Body of pancreas (tissue), 4 donors: Measurements from ENCODE around the gene NME3. TPM values are rescaled to one million over a fixed set of nuclear protein-coding genes. Genes with fewer than 3 reads are reported as not detected.

ENCODE experiments used
- ATAC-seq: fragments of 150-250 bp; one replicate; pipeline ENCODE4 v1.9.1; 2016
- DNase-seq, 4 donors: peaks; one replicate each; pipeline ENCODE4 v3.0.0-alpha.2; 2019
- H3K27ac ChIP-seq, 4 donors: fragments of 200-600 bp; sonication (generic); 1 replicate in 3 of 4; 2 replicates in 1 of 4; pipeline versions ENCODE4 v1.5.1 to v1.6.1; 2016 to 2019; ENCODE audit warnings: mild to moderate bottlenecking in 1 of 4, mixed read lengths in 1 of 4, moderate library complexity in 1 of 4
- H3K27me3 ChIP-seq, 2 donors: fragments of 200-600 bp; sonication (generic); one replicate each; pipeline ENCODE4 v1.6.0; 2016; ENCODE audit warnings: mild to moderate bottlenecking in 1 of 2
- H3K36me3 ChIP-seq, 2 donors: fragments of 200-600 bp; sonication (generic); replicated peaks in 1 of 2; 2 replicates each; pipeline ENCODE4 v1.5.1; 2016; ENCODE audit warnings: low read depth in 2 of 2; ENCODE audit not compliant: insufficient read depth in 1 of 2
- H3K4me1 ChIP-seq: fragments of 200-600 bp; sonication (generic); one replicate; pipeline ENCODE4 v1.6.0; 2016
- H3K4me3 ChIP-seq, 2 donors: fragments of 200-600 bp; sonication (generic); 1 replicate in 1 of 2; 2 replicates in 1 of 2; pipeline ENCODE4 v1.5.1; 2016 to 2019
- H3K9me3 ChIP-seq, 3 donors: fragments of 200-600 bp; sonication (generic); 1 replicate in 2 of 3; 2 replicates in 1 of 3; pipeline ENCODE4 v1.5.1; 2016
- CTCF ChIP-seq, 7 experiments: fragments of 450-650 bp in 4 of 7; fragments of 200-600 bp in 3 of 7; sonication (generic) in 3 of 7; IDR thresholded peaks; one replicate each; pipeline ENCODE4 v1.5.1; 2016 to 2019; ENCODE audit warnings: antibody characterized with exemption in 7 of 7
- POLR2A ChIP-seq, 3 donors: fragments of 450-650 bp; IDR thresholded peaks; one replicate each; pipeline ENCODE4 v1.6.1; 2016; ENCODE audit warnings: antibody characterized with exemption in 3 of 3, mild to moderate bottlenecking in 2 of 3
- WGBS, 2 donors: methylation state at CpG; one replicate each; pipeline ENCODE4 v1.1.5; 2017; 5-methylcytosine and 5-hydroxymethylcytosine counted together
- intact Hi-C: fragments of 100-400 bp; cut with DNase I; formaldehyde crosslinking; loops from one replicate; pipeline ENCODE4 v1.15.1; 2023
- total RNA-seq, 2 donors: library from RNA; depleted of rRNA; stranded (reverse); fragments of >200 nt; gene quantifications; one replicate each; pipeline ENCODE4 v1.1.0, GENCODE V29; 2016

Gene NME3
- total RNA-seq, 2 donors from 2014 or later = 62.8 to 113 TPM

DNA sequence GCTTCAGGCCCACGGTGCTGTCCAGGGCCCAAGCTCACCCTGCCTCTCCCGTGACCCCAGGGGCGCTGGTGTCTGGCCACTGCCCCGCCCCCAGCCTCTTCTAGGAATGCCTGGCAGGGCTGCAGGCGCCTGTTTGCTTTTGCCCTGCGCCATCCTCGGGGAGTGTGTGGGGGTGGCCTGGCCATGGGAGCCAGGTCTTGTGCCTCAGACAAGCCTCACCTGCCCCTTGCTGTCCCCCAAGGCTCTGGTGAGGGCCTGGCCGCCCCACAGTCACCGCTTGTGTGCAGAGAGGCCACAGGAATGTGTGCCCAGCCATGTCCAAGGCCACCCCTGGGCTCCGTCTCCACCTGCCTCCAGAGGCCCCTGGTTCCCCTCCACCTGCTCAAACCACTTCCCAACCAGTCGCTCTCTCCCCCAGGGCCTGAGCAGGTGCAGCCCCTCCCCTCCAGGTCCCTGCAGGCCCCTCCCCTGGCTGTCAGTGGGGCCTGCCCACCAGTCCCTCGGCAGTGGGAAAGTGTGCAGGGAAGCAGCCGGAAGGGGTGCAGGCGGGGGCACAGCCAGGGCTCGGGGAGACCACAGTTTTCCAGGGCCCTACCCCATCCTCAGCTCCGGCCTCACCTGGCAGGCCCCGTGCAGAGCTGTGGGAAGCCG lies 23.0 kb upstream of the NME3 start:
- WGBS, 2 donors = 13 to 22% methylated on average over 4 to 18 of the region's 18 CpGs
- TF ChIP-seq POLR2A (IDR thresholded peaks at IDR 0.05) (peak in 2 of 3 donors; percentile 41 to 53), CTCF (IDR thresholded peaks at IDR 0.05) (no peak)
- Histone ChIP-seq H3K36me3 (no peaks in the 10 kb centered on the region), H3K4me3 (no peak overlapping the region), H3K9me3 (no peaks in the 10 kb centered on the region), H3K27me3 (no peaks in the 10 kb centered on the region), H3K4me1 (peaks cover 27% of the 10 kb centered on the region), H3K27ac (peak overlapping the region; percentile 47 to 83 (median 72))
- DNase-seq (peak; percentile 49 to 68 (median 59)), ATAC-seq (peak; percentile 70)
- intact Hi-C loops = no loop called here

GRCh38 chr16:1793578-1794220 lies 22.4 kb upstream of the NME3 start, which contains the start of gene IGFALS:
Gene IGFALS (minus strand): TSS chr16:1793705. CDS start chr16:1793652, 53 bp downstream.
- DNase-seq = peak; percentile 55 to 64 (median 60)
- Histone ChIP-seq H3K27ac (peak within 1 kb of the TSS; percentile 47 to 83 (median 72)), H3K4me1 (peaks cover 27% of the 10 kb centered on the region), H3K9me3 (no peaks in the 10 kb centered on the region), H3K4me3 (no peak within 1 kb of the TSS), H3K27me3 (no peaks in the 10 kb centered on the region), H3K36me3 (no peaks in the 10 kb centered on the region)
- intact Hi-C loops = no loop called here
- ATAC-seq = peak; percentile 68
- WGBS, 2 donors = 18% methylated on average over 28 of the region's 28 CpGs; no CpG with 5 or more reads in 1 of the 2 donors
- TF ChIP-seq POLR2A (IDR thresholded peaks at IDR 0.05) (peak in 1 of 3 donors; percentile 4), CTCF (IDR thresholded peaks at IDR 0.05) (no peak)

GRCh38 chr16:1792836-1793577 lies 21.7 kb upstream of the NME3 start:
- 40 to 47% methylated on average over 3 to 23 of the region's 33 CpGs for WGBS, 2 donors
- H3K36me3 ChIP-seq = peaks cover 0 to 4% of the 10 kb centered on the region in 2 donors
- intact Hi-C loops = no loop called here
- H3K9me3 ChIP-seq = no peaks in the 10 kb centered on the region
- H3K27ac ChIP-seq = peak overlapping the region; percentile 47 to 83 (median 72)
- peaks cover 27% of the 10 kb centered on the region for H3K4me1 ChIP-seq
- no peak for TF ChIP-seq CTCF (IDR thresholded peaks at IDR 0.05)
- TF ChIP-seq POLR2A (IDR thresholded peaks at IDR 0.05) = no peak
- no peak for ATAC-seq
- no peaks in the 10 kb centered on the region for H3K27me3 ChIP-seq
- no peak overlapping the region for H3K4me3 ChIP-seq
- no peak for DNase-seq

GRCh38 chr16:1791943-1792812 lies 20.8 kb upstream of the NME3 start:
- WGBS, 2 donors = 91 to 93% methylated on average over 10 to 33 of the region's 59 CpGs
- TF ChIP-seq POLR2A (IDR thresholded peaks at IDR 0.05) = no peak
- TF ChIP-seq CTCF (IDR thresholded peaks at IDR 0.05) = no peak
- intact Hi-C loops = no loop called here
- H3K27ac ChIP-seq = peak overlapping the region in 1 of 4 donors; percentile 74
- no peak overlapping the region for H3K4me3 ChIP-seq
- no peak for ATAC-seq
- peaks cover 27% of the 10 kb centered on the region for H3K4me1 ChIP-seq
- H3K9me3 ChIP-seq = no peaks in the 10 kb centered on the region
- H3K27me3 ChIP-seq = no peaks in the 10 kb centered on the region
- peak in 1 of 4 donors; percentile 8 for DNase-seq
- H3K36me3 ChIP-seq = peaks cover 0 to 6% of the 10 kb centered on the region in 2 donors
